Upper lobe of right lung (tissue), 1 donor: ENCODE results near the gene HTRA1. TPM values are rescaled to one million over a fixed set of nuclear protein-coding genes. Genes with fewer than 3 reads are reported as not detected.
A peak's percentile ranks its signal among the peaks of the same experiment; 100 is the strongest.

Experiments
- ATAC-seq: fragments of 200-7000 bp; cut with Tn5 transposase; one replicate; pipeline ENCODE4 v1.9.1; 2020; ENCODE audit warnings: mild to moderate bottlenecking, moderate library complexity
- DNase-seq: peaks from one replicate; pipeline ENCODE4 v3.0.0-alpha.2; 2020
- H3K27ac ChIP-seq: fragments of 200-600 bp; one replicate; pipeline ENCODE4 v1.8.0; 2022
- H3K27me3 ChIP-seq: fragments of 200-600 bp; one replicate; pipeline ENCODE4 v1.8.0; 2022; ENCODE audit warnings: mild to moderate bottlenecking
- H3K36me3 ChIP-seq: fragments of 200-600 bp; one replicate; pipeline ENCODE4 v1.8.0; 2022
- H3K4me1 ChIP-seq: fragments of 200-600 bp; one replicate; pipeline ENCODE4 v1.8.0; 2022
- H3K4me3 ChIP-seq: fragments of 200-600 bp; one replicate; pipeline ENCODE4 v1.8.0; 2022; ENCODE audit warnings: mild to moderate bottlenecking
- H3K9me3 ChIP-seq: fragments of 200-600 bp; one replicate; pipeline ENCODE4 v1.8.0; 2022
- CTCF ChIP-seq: fragments of 200-600 bp; IDR thresholded peaks from one replicate; pipeline ENCODE4 v1.8.0; 2022; ENCODE audit warnings: antibody characterized with exemption
- intact Hi-C: fragments of 100-400 bp; cut with DNase I; formaldehyde crosslinking; loops from one replicate; pipeline ENCODE4 v1.11.0; 2022
- microRNA-seq: library from miRNA; unstranded; fragments of <30 nt; microRNA quantifications from one replicate; pipeline ENCODE4 v1.2.0, GENCODE V29; 2020; ENCODE audit warnings: borderline microRNAs expressed
- total RNA-seq: library from RNA; stranded (reverse); fragmentation: NEBNext Ultra II Directional; extraction: Animal tissue kit (Norgen Biotek cat#: 25700); gene quantifications from one replicate; pipeline ENCODE4 v1.2.1, GENCODE V29; 2021
- donor health status: DM: no; HTN: yes; CAD: no; lungs with severe emphysema.

HTRA1 gene
- total RNA-seq, 1 donor from 2014 or later: 83.8 TPM

GRCh38 chr10:122559228-122559627 lies 97.9 kb downstream of the HTRA1 start:
- Histone ChIP-seq H3K9me3 (no peaks in the 10 kb centered on the region), H3K4me3 (no peak overlapping the region), H3K27ac (no peak overlapping the region), H3K36me3 (no peaks in the 10 kb centered on the region), H3K27me3 (peaks cover 5% of the 10 kb centered on the region), H3K4me1 (no peaks in the 10 kb centered on the region)
- intact Hi-C loops: no loop called here
- no peak for ATAC-seq
- TF ChIP-seq CTCF: no peak
- no peak for DNase-seq

GRCh38 chr10:122560279-122560804 lies 99.0 kb downstream of the HTRA1 start, which contains the start of gene DMBT1:
Gene DMBT1, plus strand, starts transcription at chr10:122560754. Its CDS starts 17 bp downstream, at chr10:122560771.
- no peak within 1 kb of the TSS for H3K4me3 ChIP-seq
- intact Hi-C loops: loop anchor here (10.0 kb wide), 1 partner anchor 126 kb away; no protein-coding TSS in a partner anchor
- no peaks in the 10 kb centered on the region for H3K4me1 ChIP-seq
- no peak for TF ChIP-seq CTCF
- DNase-seq (no peak), ATAC-seq (peak; percentile 42)
- peaks cover 5% of the 10 kb centered on the region for H3K27me3 ChIP-seq
- H3K27ac ChIP-seq: no peak within 1 kb of the TSS
- no peaks in the 10 kb centered on the region for H3K36me3 ChIP-seq
- H3K9me3 ChIP-seq: no peaks in the 10 kb centered on the region

- Histone ChIP-seq H3K4me3 (no peak overlapping the region), H3K27ac (no peak overlapping the region), H3K27me3 (peaks cover 5% of the 10 kb centered on the region), H3K4me1 (no peaks in the 10 kb centered on the region), H3K36me3 (no peaks in the 10 kb centered on the region), H3K9me3 (no peaks in the 10 kb centered on the region)
- intact Hi-C loops: loop anchor here (10.0 kb wide), 1 partner anchor 126 kb away; no protein-coding TSS in a partner anchor
- peak; percentile 10 for ATAC-seq
- no peak for DNase-seq
- no peak for TF ChIP-seq CTCF
Observed at GRCh38 chr10:122561212-122561611, 99.9 kb downstream of the HTRA1 start.

GRCh38 chr10:122561792-122562191 lies 100.4 kb downstream of the HTRA1 start:
- Histone ChIP-seq H3K27ac (no peak overlapping the region), H3K36me3 (no peaks in the 10 kb centered on the region), H3K9me3 (no peaks in the 10 kb centered on the region), H3K4me3 (no peak overlapping the region), H3K27me3 (peaks cover 5% of the 10 kb centered on the region), H3K4me1 (no peaks in the 10 kb centered on the region)
- no peak for TF ChIP-seq CTCF
- ATAC-seq (no peak), DNase-seq (no peak)
- intact Hi-C loops: loop anchor here (10.0 kb wide), 1 partner anchor 127 kb away; no protein-coding TSS in a partner anchor

Small RNA genes lying within 50 kb of the gene (microRNA-seq; reads per million reads assigned to microRNA genes)
- gene MIR3941: not detected

Other genes starting within 250 kb of the HTRA1 start
- gene BTBD16, start 190.3 kb upstream of the HTRA1 start, total RNA-seq: 0.35 TPM
- 59.9 TPM for gene PLEKHA1, start 86.8 kb upstream of the HTRA1 start, total RNA-seq
- not detected for gene ARMS2, start 6.9 kb upstream of the HTRA1 start, total RNA-seq
- 78.6 TPM for gene DMBT1, start 99.2 kb downstream of the HTRA1 start, total RNA-seq
- gene C10orf120, start 238.3 kb downstream of the HTRA1 start, total RNA-seq: not detected